ENCODE data around the gene BLM.

The BLM gene

DNA sequence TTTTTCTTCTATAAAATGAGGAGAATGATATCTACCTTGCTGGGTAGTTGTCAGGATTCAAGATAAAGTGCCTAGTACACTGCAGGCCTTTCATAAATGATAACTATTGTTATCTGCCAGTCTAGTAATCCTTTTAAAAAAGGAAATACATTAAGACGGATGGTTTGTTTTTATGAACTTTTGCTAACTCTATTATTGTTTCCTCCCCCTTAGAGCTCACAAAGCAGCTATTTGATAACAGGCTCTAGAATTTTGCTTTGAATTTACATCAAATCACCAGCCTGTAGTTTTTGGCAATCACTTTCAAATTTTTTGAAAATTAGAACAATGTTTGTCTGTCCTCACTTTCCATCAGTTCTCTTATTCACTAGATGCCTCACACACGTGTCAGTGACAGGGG is 39.8 kb downstream of the BLM start:
- H3K27me3 ChIP-seq (ENCODE audit: control insufficient read depth, insufficient read depth, low read length) = no peaks in the 10 kb centered on the region
- no peaks in the 10 kb centered on the region for H3K36me3 ChIP-seq (ENCODE audit: control insufficient read depth, insufficient read depth, low read length)
- no peak overlapping the region for H3K9ac ChIP-seq (ENCODE audit: low read length)
- no peak overlapping the region for H3K27ac ChIP-seq (ENCODE audit: low read depth, low read length)
- H3K4me1 ChIP-seq (ENCODE audit: control insufficient read depth, insufficient read depth, low read length) = no peaks in the 10 kb centered on the region
- no peak overlapping the region for H3K4me3 ChIP-seq (ENCODE audit: low read length)

DNA sequence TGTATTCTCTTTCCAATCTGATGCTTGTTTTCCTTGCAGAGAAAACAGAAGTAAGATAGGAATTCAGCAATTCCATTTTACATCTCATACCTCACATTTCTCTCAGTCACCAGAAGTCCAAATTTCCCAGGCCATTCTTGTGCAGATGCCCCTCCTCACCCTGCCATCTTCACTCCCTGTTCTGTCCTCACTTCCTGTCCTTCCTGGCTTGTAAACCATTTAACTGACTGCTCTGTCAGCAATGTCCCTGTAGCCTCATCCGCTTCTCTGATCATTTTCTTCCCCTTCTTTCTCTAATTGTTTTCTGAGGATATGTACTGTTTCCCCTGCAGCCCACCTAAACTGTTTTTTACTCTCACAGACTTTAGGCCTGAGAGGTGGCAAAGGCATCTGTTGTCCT is 40.3 kb downstream of the BLM start:
- no peak overlapping the region for H3K27ac ChIP-seq (ENCODE audit: low read depth, low read length)
- H3K27me3 ChIP-seq (ENCODE audit: control insufficient read depth, insufficient read depth, low read length) = no peaks in the 10 kb centered on the region

DNA sequence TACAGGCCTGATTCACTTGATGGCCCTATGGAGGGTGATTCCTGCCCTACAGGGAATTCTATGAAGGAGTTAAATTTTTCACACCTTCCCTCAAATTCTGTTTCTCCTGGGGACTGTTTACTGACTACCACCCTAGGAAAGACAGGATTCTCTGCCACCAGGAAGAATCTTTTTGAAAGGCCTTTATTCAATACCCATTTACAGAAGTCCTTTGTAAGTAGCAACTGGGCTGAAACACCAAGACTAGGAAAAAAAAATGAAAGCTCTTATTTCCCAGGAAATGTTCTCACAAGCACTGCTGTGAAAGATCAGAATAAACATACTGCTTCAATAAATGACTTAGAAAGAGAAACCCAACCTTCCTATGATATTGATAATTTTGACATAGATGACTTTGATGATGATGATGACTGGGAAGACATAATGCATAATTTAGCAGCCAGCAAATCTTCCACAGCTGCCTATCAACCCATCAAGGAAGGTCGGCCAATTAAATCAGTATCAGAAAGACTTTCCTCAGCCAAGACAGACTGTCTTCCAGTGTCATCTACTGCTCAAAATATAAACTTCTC is 43.6 kb downstream of the BLM start:
- Histone ChIP-seq H3K27me3 (ENCODE audit: control insufficient read depth, insufficient read depth, low read length) (no peaks in the 10 kb centered on the region), H3K4me1 (ENCODE audit: control insufficient read depth, insufficient read depth, low read length) (no peaks in the 10 kb centered on the region), H3K9ac (ENCODE audit: low read length) (no peak overlapping the region), H3K36me3 (ENCODE audit: control insufficient read depth, insufficient read depth, low read length) (no peaks in the 10 kb centered on the region), H3K4me3 (ENCODE audit: low read length) (no peak overlapping the region), H3K27ac (ENCODE audit: low read depth, low read length) (no peak overlapping the region)

More for the DNA sequence above, 40.3 kb downstream of the BLM start:
- Histone ChIP-seq H3K4me1 (ENCODE audit: control insufficient read depth, insufficient read depth, low read length) (no peaks in the 10 kb centered on the region), H3K9ac (ENCODE audit: low read length) (no peak overlapping the region), H3K4me3 (ENCODE audit: low read length) (no peak overlapping the region), H3K36me3 (ENCODE audit: control insufficient read depth, insufficient read depth, low read length) (no peaks in the 10 kb centered on the region)

DNA sequence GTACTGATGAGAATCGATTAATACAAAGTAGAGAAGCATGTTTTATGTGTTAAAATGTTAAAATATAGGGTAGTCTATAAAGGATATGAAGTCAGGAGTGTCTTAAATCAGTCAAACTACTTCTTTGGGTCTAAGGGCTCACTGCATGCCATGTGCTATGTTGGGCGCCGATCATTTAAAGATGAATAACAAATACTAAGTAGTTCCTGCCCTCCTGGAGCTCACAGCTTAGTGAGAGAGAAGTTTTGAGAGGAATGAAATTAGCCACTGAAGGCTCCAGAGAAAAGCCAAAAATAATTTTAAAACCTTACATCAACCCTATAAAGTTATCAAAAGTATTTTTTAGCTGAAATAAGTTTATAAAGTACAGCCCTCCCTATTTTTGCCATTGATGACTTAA is 44.5 kb downstream of the BLM start:
- no peaks in the 10 kb centered on the region for H3K4me1 ChIP-seq (ENCODE audit: control insufficient read depth, insufficient read depth, low read length)
- H3K27me3 ChIP-seq (ENCODE audit: control insufficient read depth, insufficient read depth, low read length) = no peaks in the 10 kb centered on the region
- H3K27ac ChIP-seq (ENCODE audit: low read depth, low read length) = no peak overlapping the region
- no peak overlapping the region for H3K9ac ChIP-seq (ENCODE audit: low read length)
- no peak overlapping the region for H3K4me3 ChIP-seq (ENCODE audit: low read length)
- H3K36me3 ChIP-seq (ENCODE audit: control insufficient read depth, insufficient read depth, low read length) = no peaks in the 10 kb centered on the region

DNA sequence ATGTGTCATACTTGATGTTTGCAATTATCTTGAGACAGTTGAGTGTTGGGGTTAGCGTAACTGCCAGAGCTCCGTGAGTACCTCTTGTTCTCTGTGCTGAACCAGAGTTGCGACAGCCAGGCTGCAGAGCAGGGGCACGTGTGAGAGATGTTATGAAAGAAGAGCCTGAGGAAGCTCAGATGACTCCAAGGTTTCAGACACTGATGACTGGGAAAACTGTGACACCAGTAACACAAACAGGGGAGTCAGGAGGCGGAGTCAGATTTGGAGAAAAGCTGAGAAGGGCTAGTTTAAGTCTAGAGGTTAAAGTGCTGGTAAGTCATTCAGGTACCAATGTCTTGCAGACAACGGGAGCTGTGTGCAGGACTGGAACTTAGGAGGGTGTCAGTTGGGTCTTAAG is 45.0 kb downstream of the BLM start:
- Histone ChIP-seq H3K27ac (ENCODE audit: low read depth, low read length) (no peak overlapping the region), H3K36me3 (ENCODE audit: control insufficient read depth, insufficient read depth, low read length) (no peaks in the 10 kb centered on the region), H3K27me3 (ENCODE audit: control insufficient read depth, insufficient read depth, low read length) (no peaks in the 10 kb centered on the region), H3K4me1 (ENCODE audit: control insufficient read depth, insufficient read depth, low read length) (no peaks in the 10 kb centered on the region), H3K4me3 (ENCODE audit: low read length) (no peak overlapping the region), H3K9ac (ENCODE audit: low read length) (no peak overlapping the region)

DNA sequence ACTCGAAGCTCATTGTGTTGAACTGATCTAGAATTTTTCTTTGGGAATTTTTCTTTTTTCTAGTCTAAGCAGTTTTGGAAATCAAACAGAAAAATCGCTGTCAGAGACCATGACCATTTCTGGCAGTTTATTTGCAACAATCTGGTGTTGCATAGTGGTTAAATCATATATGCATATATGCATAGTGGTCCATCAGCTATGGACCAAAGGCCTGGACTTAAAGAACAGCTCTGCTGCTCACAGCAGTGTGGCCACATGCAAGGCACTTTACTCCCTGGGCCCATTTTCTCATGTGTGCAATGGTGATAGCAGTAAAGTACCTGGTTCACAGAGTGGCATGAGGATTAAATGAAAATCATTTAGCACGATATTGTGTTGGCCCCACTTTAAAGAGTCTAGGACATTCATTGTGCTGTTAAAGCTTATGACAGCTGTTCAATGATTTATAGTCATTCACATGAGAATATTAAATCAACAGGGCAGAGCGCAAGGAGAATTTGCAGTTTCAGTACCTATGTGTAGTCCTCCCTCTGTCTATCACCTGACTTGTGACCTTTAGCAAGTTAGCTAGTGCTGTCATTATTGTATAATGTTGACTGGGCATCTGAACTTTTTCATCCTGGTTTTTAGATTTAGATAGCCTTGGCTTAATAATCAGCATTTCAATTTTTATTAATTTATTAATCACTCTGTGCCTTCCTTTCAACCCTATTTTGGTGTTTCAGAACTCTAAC is 46.4 kb downstream of the BLM start:
- Histone ChIP-seq H3K4me3 (ENCODE audit: low read length) (no peak overlapping the region), H3K36me3 (ENCODE audit: control insufficient read depth, insufficient read depth, low read length) (no peaks in the 10 kb centered on the region), H3K4me1 (ENCODE audit: control insufficient read depth, insufficient read depth, low read length) (no peaks in the 10 kb centered on the region), H3K27me3 (ENCODE audit: control insufficient read depth, insufficient read depth, low read length) (no peaks in the 10 kb centered on the region), H3K27ac (ENCODE audit: low read depth, low read length) (no peak overlapping the region), H3K9ac (ENCODE audit: low read length) (no peak overlapping the region)

- H3K4me1 ChIP-seq (ENCODE audit: control insufficient read depth, insufficient read depth, low read length) = no peaks in the 10 kb centered on the region
These were observed 48.4 kb downstream of the BLM start for GRCh38 chr15:90765531-90765930.

DNA sequence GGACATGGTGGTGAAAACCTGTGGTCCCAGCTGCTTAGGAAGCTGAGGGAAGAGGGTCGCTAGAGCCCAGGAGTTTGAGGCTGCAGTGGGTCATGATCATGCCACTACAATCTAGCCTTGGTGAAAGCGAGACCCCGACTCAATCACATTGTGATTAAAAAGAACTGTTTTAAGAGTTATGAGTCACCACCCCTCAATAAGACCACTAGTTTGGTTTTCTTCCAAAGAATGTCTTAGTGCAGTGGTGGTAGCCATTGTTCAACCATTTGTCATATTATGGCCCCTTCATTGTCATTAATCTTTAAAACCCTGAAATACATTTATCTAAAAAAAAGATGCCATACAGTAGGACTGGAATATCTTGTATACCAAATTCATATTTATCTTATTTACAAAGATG is 48.8 kb downstream of the BLM start:
- Histone ChIP-seq H3K27ac (ENCODE audit: low read depth, low read length) (no peak overlapping the region), H3K9ac (ENCODE audit: low read length) (no peak overlapping the region), H3K4me1 (ENCODE audit: control insufficient read depth, insufficient read depth, low read length) (no peaks in the 10 kb centered on the region), H3K36me3 (ENCODE audit: control insufficient read depth, insufficient read depth, low read length) (no peaks in the 10 kb centered on the region), H3K27me3 (ENCODE audit: control insufficient read depth, insufficient read depth, low read length) (no peaks in the 10 kb centered on the region), H3K4me3 (ENCODE audit: low read length) (no peak overlapping the region)

More at GRCh38 chr15:90765531-90765930, 48.4 kb downstream of the BLM start:
- Histone ChIP-seq H3K27ac (ENCODE audit: low read depth, low read length) (no peak overlapping the region), H3K4me3 (ENCODE audit: low read length) (no peak overlapping the region), H3K27me3 (ENCODE audit: control insufficient read depth, insufficient read depth, low read length) (no peaks in the 10 kb centered on the region), H3K36me3 (ENCODE audit: control insufficient read depth, insufficient read depth, low read length) (no peaks in the 10 kb centered on the region), H3K9ac (ENCODE audit: low read length) (no peak overlapping the region)

DNA sequence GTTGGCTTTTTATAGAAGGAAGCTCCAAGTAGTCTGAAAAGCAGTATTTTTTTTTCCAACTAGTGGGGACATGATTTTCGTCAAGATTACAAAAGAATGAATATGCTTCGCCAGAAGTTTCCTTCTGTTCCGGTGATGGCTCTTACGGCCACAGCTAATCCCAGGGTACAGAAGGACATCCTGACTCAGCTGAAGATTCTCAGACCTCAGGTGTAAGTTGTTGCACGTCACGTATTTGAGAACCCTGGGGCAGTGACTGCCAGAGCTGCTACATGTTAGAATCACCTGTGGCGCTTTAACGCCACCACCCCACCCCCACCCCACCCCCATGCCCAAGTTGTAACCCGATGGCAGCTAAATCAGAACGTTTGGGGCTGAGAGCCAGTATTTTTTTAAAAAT is 52.2 kb downstream of the BLM start:
- Histone ChIP-seq H3K4me1 (ENCODE audit: control insufficient read depth, insufficient read depth, low read length) (no peaks in the 10 kb centered on the region), H3K27me3 (ENCODE audit: control insufficient read depth, insufficient read depth, low read length) (no peaks in the 10 kb centered on the region), H3K36me3 (ENCODE audit: control insufficient read depth, insufficient read depth, low read length) (no peaks in the 10 kb centered on the region), H3K4me3 (ENCODE audit: low read length) (no peak overlapping the region), H3K9ac (ENCODE audit: low read length) (no peak overlapping the region), H3K27ac (ENCODE audit: low read depth, low read length) (no peak overlapping the region)

DNA sequence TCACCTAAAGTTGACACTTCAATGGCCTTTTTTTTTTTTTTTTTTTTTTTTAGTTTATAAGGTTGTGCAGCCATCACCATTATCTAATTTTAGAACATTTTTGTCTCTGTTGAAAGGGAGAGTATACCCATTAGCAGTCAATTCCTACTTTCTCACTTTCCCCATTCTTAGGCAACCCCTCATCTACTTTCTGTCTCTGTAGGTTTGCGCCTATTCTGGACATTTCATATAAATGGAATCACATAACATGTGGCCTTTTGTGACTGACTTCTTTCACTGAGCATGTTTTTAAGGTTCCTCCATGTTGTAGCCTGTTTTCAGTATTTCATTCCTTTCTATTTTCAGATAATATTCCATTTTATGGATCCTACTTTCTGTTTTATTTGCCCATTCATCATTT is 56.3 kb downstream of the BLM start:
- Histone ChIP-seq H3K4me1 (ENCODE audit: control insufficient read depth, insufficient read depth, low read length) (no peaks in the 10 kb centered on the region), H3K9ac (ENCODE audit: low read length) (no peak overlapping the region), H3K36me3 (ENCODE audit: control insufficient read depth, insufficient read depth, low read length) (no peaks in the 10 kb centered on the region), H3K27me3 (ENCODE audit: control insufficient read depth, insufficient read depth, low read length) (no peaks in the 10 kb centered on the region), H3K4me3 (ENCODE audit: low read length) (no peak overlapping the region), H3K27ac (ENCODE audit: low read depth, low read length) (no peak overlapping the region)

- Histone ChIP-seq H3K4me1 (ENCODE audit: control insufficient read depth, insufficient read depth, low read length) (no peaks in the 10 kb centered on the region), H3K9ac (ENCODE audit: low read length) (no peak overlapping the region), H3K27ac (ENCODE audit: low read depth, low read length) (no peak overlapping the region), H3K36me3 (ENCODE audit: control insufficient read depth, insufficient read depth, low read length) (no peaks in the 10 kb centered on the region), H3K27me3 (ENCODE audit: control insufficient read depth, insufficient read depth, low read length) (no peaks in the 10 kb centered on the region), H3K4me3 (ENCODE audit: low read length) (no peak overlapping the region)
These were observed 57.8 kb downstream of the BLM start for GRCh38 chr15:90774731-90775514.

GRCh38 chr15:90780916-90781315 is 63.8 kb downstream of the BLM start:
- no peak overlapping the region for H3K27ac ChIP-seq (ENCODE audit: low read depth, low read length)
- no peak overlapping the region for H3K9ac ChIP-seq (ENCODE audit: low read length)
- H3K4me1 ChIP-seq (ENCODE audit: control insufficient read depth, insufficient read depth, low read length) = no peaks in the 10 kb centered on the region
- H3K27me3 ChIP-seq (ENCODE audit: control insufficient read depth, insufficient read depth, low read length) = no peaks in the 10 kb centered on the region
- H3K4me3 ChIP-seq (ENCODE audit: low read length) = no peak overlapping the region
- no peaks in the 10 kb centered on the region for H3K36me3 ChIP-seq (ENCODE audit: control insufficient read depth, insufficient read depth, low read length)

Data from rectal smooth muscle tissue (tissue), 1 donor.